Uterus (tissue), 4 donors: Measurements from ENCODE around the gene MMP26. TPM values are rescaled to one million over a fixed set of nuclear protein-coding genes. Genes with fewer than 3 reads are reported as not detected.
A peak's percentile ranks its signal among the peaks of the same experiment; 100 is the strongest.

Experiments used
- DNase-seq, 2 donors: peaks; one replicate each; pipeline ENCODE4 v3.0.0-alpha.2; 2019 to 2020
- H3K27ac ChIP-seq, 2 donors: fragments of 200-600 bp; sonication (generic); 1 replicate in 1 of 2; 2 replicates in 1 of 2; pipeline ENCODE4 v1.5.1; 2016 to 2018
- H3K27me3 ChIP-seq, 2 donors: fragments of 200-600 bp; sonication (generic); one replicate each; pipeline ENCODE4 v1.5.1; 2018 to 2019; ENCODE audit warnings: control low read depth in 1 of 2
- H3K36me3 ChIP-seq, 2 donors: fragments of 200-600 bp; sonication (generic); one replicate each; pipeline ENCODE4 v1.5.1; 2019; ENCODE audit warnings: control low read depth in 1 of 2
- H3K4me1 ChIP-seq, 2 donors: fragments of 200-600 bp; sonication (generic); one replicate each; pipeline ENCODE4 v1.5.1; 2018 to 2019; ENCODE audit warnings: control low read depth in 1 of 2
- H3K4me3 ChIP-seq, 2 donors: fragments of 200-600 bp; sonication (generic); 1 replicate in 1 of 2; 2 replicates in 1 of 2; pipeline ENCODE4 v1.5.1; 2018 to 2019; ENCODE audit warnings: mild to moderate bottlenecking in 1 of 2
- H3K9me3 ChIP-seq, 2 donors: fragments of 200-600 bp; sonication (generic); one replicate each; pipeline ENCODE4 v1.5.1; 2019; ENCODE audit warnings: control low read depth in 1 of 2
- POLR2A ChIP-seq, 2 donors: fragments of 450-650 bp; IDR thresholded peaks; one replicate each; pipeline ENCODE4 v1.6.1; 2016; ENCODE audit warnings: antibody characterized with exemption in 2 of 2, mild to moderate bottlenecking in 1 of 2, moderate library complexity in 1 of 2
- intact Hi-C: fragments of 100-400 bp; cut with DNase I; formaldehyde crosslinking; loops from one replicate; pipeline ENCODE4 v1.15.1; 2023; ENCODE audit warnings: low total_unique reads
- total RNA-seq, 4 donors: library from RNA; depleted of rRNA in 3 of 4; stranded (reverse); fragments of >200 nt in 3 of 4; gene quantifications; one replicate each; pipeline versions ENCODE4 v1.1.0 to v1.2.4, GENCODE V29; 2014 to 2023
- TF ChIP-seq, protein P1 (sequence below), 4 experiments: fragments of 200-600 bp in 2 of 4; fragments of 450-650 bp in 2 of 4; sonication (generic) in 2 of 4; IDR thresholded peaks; one replicate each; pipeline ENCODE4 v1.5.1; 2016 to 2019; ENCODE audit warnings: antibody characterized with exemption in 4 of 4, mild to moderate bottlenecking in 2 of 4, moderate library complexity in 1 of 4
- donor health status: DM: yes; HTN: yes; CAD: no.

Gene MMP26
- total RNA-seq, 4 donors from 2014 or later, result not detected

DNA sequence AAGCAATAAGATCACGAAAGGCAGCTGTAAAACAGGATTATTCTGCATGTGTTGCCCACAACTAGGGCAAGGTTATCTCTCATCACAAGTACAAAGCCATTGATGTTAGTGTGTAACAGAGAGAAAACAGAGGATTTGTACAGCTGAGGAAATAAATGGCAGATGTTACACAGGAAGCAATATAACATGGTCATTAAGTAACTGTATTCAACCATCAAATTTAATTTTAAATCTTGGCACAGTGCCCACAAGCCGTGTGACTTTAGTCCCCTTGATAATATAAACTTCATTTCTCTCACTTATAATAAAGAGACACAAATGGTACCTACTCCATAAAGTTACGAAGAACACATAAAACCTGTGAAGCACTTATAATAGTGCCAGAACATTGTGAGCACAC lies 24.2 kb upstream of the MMP26 start:
- Histone ChIP-seq H3K27ac (no peak overlapping the region), H3K4me1 (no peaks in the 10 kb centered on the region), H3K4me3 (no peak overlapping the region), H3K27me3 (no peaks in the 10 kb centered on the region), H3K36me3 (no peaks in the 10 kb centered on the region), H3K9me3 (no peaks in the 10 kb centered on the region)
- intact Hi-C loops, result no loop called here
- no peak for DNase-seq
- TF ChIP-seq POLR2A (IDR thresholded peaks at IDR 0.05), result no peak
- TF ChIP-seq, protein P1, sequence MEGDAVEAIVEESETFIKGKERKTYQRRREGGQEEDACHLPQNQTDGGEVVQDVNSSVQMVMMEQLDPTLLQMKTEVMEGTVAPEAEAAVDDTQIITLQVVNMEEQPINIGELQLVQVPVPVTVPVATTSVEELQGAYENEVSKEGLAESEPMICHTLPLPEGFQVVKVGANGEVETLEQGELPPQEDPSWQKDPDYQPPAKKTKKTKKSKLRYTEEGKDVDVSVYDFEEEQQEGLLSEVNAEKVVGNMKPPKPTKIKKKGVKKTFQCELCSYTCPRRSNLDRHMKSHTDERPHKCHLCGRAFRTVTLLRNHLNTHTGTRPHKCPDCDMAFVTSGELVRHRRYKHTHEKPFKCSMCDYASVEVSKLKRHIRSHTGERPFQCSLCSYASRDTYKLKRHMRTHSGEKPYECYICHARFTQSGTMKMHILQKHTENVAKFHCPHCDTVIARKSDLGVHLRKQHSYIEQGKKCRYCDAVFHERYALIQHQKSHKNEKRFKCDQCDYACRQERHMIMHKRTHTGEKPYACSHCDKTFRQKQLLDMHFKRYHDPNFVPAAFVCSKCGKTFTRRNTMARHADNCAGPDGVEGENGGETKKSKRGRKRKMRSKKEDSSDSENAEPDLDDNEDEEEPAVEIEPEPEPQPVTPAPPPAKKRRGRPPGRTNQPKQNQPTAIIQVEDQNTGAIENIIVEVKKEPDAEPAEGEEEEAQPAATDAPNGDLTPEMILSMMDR (IDR thresholded peaks at IDR 0.05), result no peak

DNA sequence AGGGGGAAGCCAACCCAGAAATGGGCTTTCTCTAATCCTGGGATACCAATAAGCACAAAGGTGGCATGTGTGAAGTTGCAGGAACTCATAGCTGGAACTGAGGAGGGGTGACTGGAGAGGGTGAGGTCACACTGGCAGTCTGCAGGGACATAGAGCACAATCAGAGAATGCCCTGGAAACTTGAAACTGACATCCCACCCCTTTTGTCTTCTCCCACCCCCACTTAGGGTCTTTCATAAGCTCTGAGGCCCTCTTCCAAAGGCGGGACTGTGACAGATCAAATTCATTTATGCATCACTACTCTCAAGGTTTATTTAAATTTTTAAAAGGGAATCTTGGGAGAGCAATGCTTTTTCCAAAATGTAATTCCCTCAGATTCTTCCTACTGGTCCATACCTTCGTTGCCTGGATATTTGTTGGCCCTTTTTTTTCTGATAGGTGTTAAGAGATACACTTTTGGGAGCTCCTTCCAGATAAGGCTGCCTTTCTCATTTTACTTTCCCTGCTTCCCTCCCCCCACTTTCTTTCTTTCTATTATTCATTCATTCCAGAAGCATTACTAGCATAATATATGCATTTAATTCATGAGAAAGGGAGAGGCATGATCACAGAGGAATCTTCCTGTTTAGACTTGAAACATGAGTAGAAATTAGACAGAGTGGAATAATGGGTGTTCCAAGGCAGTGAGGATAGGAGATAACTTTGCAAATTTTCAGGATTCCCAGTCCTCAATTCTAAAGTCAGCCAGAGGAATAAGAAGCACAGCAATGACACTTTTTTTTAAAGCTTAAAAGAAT lies 21.8 kb upstream of the MMP26 start:
- DNase-seq, result no peak
- intact Hi-C loops, result no loop called here
- H3K27ac ChIP-seq, result no peak overlapping the region

DNA sequence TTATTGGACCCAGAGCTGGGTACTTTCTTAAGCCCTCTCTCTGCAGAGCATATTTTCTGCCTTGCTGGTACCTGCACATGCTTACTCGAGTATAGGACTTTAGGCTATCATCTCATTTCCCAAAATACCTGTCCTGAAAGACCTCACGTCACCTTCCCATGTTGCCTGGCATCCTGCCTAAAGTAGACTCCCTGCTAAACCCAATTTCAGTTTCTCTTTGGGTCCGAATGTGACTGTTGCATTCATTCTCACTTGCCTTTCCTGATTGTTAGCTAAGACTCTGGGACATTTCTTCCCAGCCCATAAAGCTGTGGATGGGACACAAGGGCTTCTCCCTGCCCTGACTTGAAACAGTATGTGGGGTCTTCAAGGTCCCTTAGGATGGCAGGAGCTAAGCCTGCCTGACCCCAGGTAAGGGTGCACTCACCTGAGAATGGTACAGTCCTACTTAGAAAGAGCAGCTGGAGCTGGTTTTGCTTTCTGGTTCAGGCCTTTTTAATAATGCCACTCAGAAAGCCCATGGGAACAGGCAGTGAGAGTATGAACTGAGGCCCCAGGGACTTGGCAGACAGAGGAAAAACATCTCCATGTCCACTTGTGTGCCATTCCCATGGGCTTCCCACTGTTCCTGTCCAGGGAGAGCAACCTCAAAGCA lies 19.8 kb upstream of the MMP26 start:
- no peak for DNase-seq
- H3K36me3 ChIP-seq, result no peaks in the 10 kb centered on the region
- H3K27me3 ChIP-seq, result no peaks in the 10 kb centered on the region
- no peak overlapping the region for H3K4me3 ChIP-seq
- no peak overlapping the region for H3K27ac ChIP-seq
- TF ChIP-seq, protein P1 (IDR thresholded peaks at IDR 0.05), result no peak
- H3K9me3 ChIP-seq, result no peaks in the 10 kb centered on the region
- intact Hi-C loops, result no loop called here
- H3K4me1 ChIP-seq, result no peaks in the 10 kb centered on the region

More for the DNA sequence above, 21.8 kb upstream of the MMP26 start:
- TF ChIP-seq, protein P1 (IDR thresholded peaks at IDR 0.05), result no peak
- TF ChIP-seq POLR2A (IDR thresholded peaks at IDR 0.05), result no peak
- no peaks in the 10 kb centered on the region for H3K27me3 ChIP-seq
- H3K4me3 ChIP-seq, result no peak overlapping the region
- no peaks in the 10 kb centered on the region for H3K9me3 ChIP-seq
- no peaks in the 10 kb centered on the region for H3K36me3 ChIP-seq
- H3K4me1 ChIP-seq, result no peaks in the 10 kb centered on the region

DNA sequence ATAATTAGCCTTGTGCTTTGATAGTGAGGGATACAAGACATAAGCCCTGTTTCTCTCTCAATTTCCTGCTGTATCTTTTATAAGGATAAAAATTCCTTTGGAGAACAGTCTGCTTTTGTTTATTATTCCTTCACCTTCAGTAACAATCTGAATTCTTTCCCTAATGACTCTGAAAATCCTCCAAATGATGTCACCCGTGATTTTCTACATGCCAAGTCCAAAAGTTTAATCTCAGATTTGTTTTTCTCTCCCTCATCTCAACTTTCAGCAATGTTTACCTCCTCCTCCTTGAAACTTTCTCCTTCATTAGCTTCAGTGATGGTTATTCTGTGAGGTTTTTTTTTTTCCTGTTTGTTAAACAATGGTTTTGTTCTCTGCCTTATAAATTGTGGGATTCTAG lies 9.1 kb upstream of the MMP26 start:
- H3K27ac ChIP-seq, result peak overlapping the region; percentile 1 to 52
- intact Hi-C loops, result no loop called here
- TF ChIP-seq POLR2A (IDR thresholded peaks at IDR 0.05), result no peak
- TF ChIP-seq, protein P1 (IDR thresholded peaks at IDR 0.05), result no peak

DNA sequence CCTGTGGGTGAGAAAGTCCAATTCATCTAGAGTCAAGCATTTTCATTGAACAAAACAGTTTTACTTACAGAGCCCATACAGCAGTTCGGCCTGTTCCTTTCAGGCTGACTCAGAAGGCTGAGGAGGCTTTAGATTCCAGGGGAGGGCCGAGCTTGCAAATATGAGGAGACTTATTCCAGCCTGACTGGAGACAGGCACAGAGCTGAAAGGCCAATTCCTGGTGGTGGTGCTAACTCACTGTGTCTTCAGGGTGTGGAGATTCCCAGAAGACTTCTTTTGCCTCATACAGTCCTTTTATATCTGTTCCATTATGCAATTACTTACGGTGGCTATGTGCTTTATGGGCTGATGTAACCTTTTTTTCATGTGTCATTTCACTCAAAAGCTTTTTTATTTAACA lies 7.0 kb upstream of the MMP26 start, which contains the start of gene OR51E2:
Gene OR51E2 (minus strand): TSS at position 269 of the 400 bp plus-strand sequence. CDS start 15,142 bp downstream, outside the sequence.
- Histone ChIP-seq H3K27ac (peak within 1 kb of the TSS in 1 of 2 donors; percentile 1), H3K9me3 (no peaks in the 10 kb centered on the region), H3K36me3 (no peaks in the 10 kb centered on the region), H3K27me3 (no peaks in the 10 kb centered on the region), H3K4me3 (no peak within 1 kb of the TSS), H3K4me1 (no peaks in the 10 kb centered on the region)
- DNase-seq, result no peak
- intact Hi-C loops, result no loop called here
- TF ChIP-seq, protein P1 (IDR thresholded peaks at IDR 0.05), result peak in 1 of 4 experiments; percentile 14
- no peak for TF ChIP-seq POLR2A (IDR thresholded peaks at IDR 0.05)

More for the DNA sequence above, 9.1 kb upstream of the MMP26 start:
- DNase-seq, result no peak
- no peaks in the 10 kb centered on the region for H3K27me3 ChIP-seq
- H3K36me3 ChIP-seq, result no peaks in the 10 kb centered on the region
- no peak overlapping the region for H3K4me3 ChIP-seq
- H3K4me1 ChIP-seq, result no peaks in the 10 kb centered on the region
- H3K9me3 ChIP-seq, result no peaks in the 10 kb centered on the region
